ENCODE data around the gene HSPA4. TPM values are rescaled to one million over a fixed set of nuclear protein-coding genes. Genes with fewer than 3 reads are reported as not detected.

The HSPA4 gene
- total and polyA plus RNA-seq, 2 of the 13 experiments (the other 11 are each of a cell fraction or from before 2014, with no cell fraction given) = 36.6 to 231 TPM

GRCh38 chr5:133051542-133052316, at the start of gene HSPA4 (continued):
- TF ChIP-seq PBX2 (CRISPR knock-in tag; IDR thresholded peaks at IDR 0.05) (no peak), ZNF576 (CRISPR knock-in tag; IDR thresholded peaks at IDR 0.05) (no peak), ZMYM4 (CRISPR knock-in tag; IDR thresholded peaks at IDR 0.05) (peak; percentile 84), HNF1A (IDR thresholded peaks at IDR 0.05; ENCODE audit: low read depth) (0 out of 2 replicates have a peak, but pooled peaks have one; percentile 12), HNF1A (CRISPR knock-in tag; IDR thresholded peaks at IDR 0.05; ENCODE audit: borderline replicate concordance) (peak; percentile 69; the same call in 1 of the 2 replicates), ZNF275 (CRISPR knock-in tag; IDR thresholded peaks at IDR 0.05; ENCODE audit: borderline replicate concordance) (peak; percentile 79), ZNF691 (CRISPR knock-in tag; IDR thresholded peaks at IDR 0.05; ENCODE audit: borderline replicate concordance, low read depth) (peak; percentile 59; the same call in 1 of the 2 replicates), HOXD1 (CRISPR knock-in tag; IDR thresholded peaks at IDR 0.05) (no peak; the same call in none of the 2 replicates), MYPOP (CRISPR knock-in tag; IDR thresholded peaks at IDR 0.05) (peak; percentile 54; the same call in 1 of the 2 replicates), THYN1 (CRISPR knock-in tag; IDR thresholded peaks at IDR 0.05; ENCODE audit: borderline replicate concordance, low read depth) (no peak), AKNA (CRISPR knock-in tag; IDR thresholded peaks at IDR 0.05; ENCODE audit: borderline replicate concordance) (0 out of 2 replicates have a peak, but pooled peaks have one; percentile 5), FOXK2 (IDR thresholded peaks at IDR 0.05) (no peak)
